NOMO-1 treated with DMSO at 0.1 percent for 48 hours (cell line): ENCODE measurements around the gene SHCBP1L.
"Not testable (repeated sequence)": the region's sequence is repeated elsewhere in the genome, so short reads cannot be mapped to it uniquely, and the experiment has no call there.

Experiments
- DNase-seq: peaks from one replicate; lab custom pipeline; 2025; ENCODE audit not compliant: unreplicated experiment; lab: John Stamatoyannopoulos, UW

Gene SHCBP1L

GRCh38 chr1:182965861-182966260 is 12.9 kb upstream of the SHCBP1L start:
- no peak for DNase-seq

GRCh38 chr1:182965096-182965495 is 12.1 kb upstream of the SHCBP1L start:
- no peak for DNase-seq

GRCh38 chr1:182962554-182963115 is 9.7 kb upstream of the SHCBP1L start:
- peak; percentile 84 for DNase-seq

- DNase-seq, result no peak
Measured at GRCh38 chr1:182960046-182960445, 7.1 kb upstream of the SHCBP1L start.

DNA sequence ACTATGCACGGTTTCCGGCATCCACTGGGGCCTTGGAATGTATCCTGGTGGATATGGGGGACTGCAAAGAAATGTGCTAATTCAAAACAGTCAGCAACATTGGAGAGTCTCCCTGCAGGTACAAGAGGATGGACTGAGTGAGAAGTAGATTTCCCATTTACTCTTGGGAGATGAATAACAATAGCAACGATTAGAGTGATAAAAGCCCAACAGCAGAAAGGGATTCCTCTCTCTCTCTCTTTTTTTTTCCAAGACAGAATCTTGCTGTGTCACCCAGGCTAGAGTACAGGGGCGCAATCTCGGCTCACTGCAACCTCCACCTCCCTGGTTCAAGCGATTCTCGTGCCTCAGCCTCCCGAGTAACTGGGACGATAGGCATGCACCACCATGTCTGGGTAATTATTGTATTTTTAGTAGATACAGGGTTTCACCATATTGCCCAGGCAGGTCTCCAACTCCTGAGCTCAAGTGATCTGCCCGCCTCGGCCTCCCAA is 5.0 kb upstream of the SHCBP1L start:
- DNase-seq, result no peak

- DNase-seq, result no peak
Measured at GRCh38 chr1:182956708-182957365, 3.9 kb upstream of the SHCBP1L start.

GRCh38 chr1:182955596-182956588 is 2.9 kb upstream of the SHCBP1L start:
- DNase-seq, result peak; percentile 38

- DNase-seq, result no peak
Measured at GRCh38 chr1:182953826-182954225, 860 bp upstream of the SHCBP1L start.

- DNase-seq, result not testable (repeated sequence)
Measured at GRCh38 chr1:182943336-182943735, 9.6 kb downstream of the SHCBP1L start.

DNA sequence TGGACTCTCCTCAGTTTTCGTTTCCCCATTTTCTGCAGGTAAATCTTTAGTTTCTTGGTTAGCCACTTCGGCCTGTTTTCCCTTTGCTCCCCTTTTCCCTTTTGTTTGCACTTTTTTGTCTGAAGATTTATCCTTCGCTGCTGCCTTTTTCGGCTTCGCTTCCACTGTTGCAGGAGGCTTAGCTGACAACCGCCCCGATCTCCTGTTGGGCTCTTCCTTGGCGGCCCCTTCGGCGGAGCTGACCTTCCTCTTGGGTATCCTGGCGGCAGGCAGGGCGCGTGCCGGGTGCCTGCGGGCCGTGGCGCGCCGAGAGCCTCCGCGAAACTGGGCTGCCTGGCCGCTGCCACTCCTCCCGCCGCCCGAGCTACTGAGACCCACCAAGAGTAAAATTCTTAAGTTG is 10.8 kb downstream of the SHCBP1L start:
- not testable (repeated sequence) for DNase-seq

DNA sequence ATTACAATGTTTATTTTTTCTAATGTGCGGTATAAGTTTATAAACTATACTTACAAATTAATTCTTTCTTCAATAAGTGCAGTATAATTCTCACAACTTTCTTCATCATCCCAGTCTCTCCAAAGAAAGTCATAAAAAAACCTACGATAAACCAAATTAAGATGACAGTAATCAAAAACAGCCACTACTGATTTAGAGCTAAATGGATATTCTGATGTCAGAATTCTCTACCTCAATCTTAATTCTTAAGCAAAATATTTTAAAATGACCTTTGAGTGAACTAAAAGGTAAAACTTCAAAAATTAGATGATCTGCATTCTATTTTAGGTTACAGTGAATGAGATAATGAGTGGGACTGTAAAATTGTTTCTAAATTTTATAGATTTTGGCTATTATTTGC is 13.6 kb downstream of the SHCBP1L start:
- no peak for DNase-seq

DNA sequence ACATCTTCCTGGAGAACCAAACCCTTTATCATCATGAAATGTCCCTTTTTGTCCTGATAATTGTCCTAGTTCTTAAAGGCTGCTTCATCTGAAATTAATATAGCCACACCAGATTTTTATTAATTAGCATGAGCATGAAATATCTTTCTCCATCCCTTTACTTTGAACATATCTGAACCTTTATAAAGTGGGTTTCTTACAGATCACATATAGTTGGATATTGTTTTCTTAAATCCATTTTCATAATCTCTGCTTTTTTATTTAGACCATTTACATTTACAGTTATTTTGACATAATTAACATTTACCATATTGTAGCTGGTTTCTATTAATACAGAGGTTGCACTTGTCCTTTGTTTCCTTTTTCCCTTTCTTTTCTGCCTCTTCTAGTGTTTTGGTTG is 17.2 kb downstream of the SHCBP1L start:
- DNase-seq, result no peak

GRCh38 chr1:182930985-182931384 is 22.0 kb downstream of the SHCBP1L start:
- DNase-seq, result no peak

- DNase-seq, result peak; percentile 82
Measured at GRCh38 chr1:182927693-182928433, 25.1 kb downstream of the SHCBP1L start.

GRCh38 chr1:182925661-182926060 is 27.3 kb downstream of the SHCBP1L start:
- DNase-seq, result no peak

- no peak for DNase-seq
Measured at GRCh38 chr1:182917378-182917777, 35.6 kb downstream of the SHCBP1L start.

GRCh38 chr1:182913401-182913800 is 39.6 kb downstream of the SHCBP1L start:
- no peak for DNase-seq

- DNase-seq, result no peak
Measured at GRCh38 chr1:182910143-182910542, 42.8 kb downstream of the SHCBP1L start.

DNA sequence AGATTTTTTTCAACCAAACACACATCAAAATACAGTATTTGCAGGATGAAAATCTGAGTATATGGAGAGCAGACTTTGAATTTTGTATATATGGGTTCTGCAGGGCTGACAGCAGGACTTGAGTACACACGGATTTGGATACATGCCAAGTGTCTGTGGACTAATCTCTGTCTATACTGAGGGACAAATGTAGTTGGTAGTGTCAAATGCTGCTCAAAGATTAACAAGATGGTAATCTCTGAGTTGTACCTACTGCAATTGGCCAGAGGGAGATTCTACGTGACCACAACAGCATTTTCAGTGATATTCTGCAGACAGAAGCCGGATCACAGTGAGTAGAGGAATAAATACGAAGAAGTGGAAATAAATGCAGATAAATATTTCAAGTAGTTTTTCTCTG is 43.4 kb downstream of the SHCBP1L start:
- DNase-seq, result no peak

DNA sequence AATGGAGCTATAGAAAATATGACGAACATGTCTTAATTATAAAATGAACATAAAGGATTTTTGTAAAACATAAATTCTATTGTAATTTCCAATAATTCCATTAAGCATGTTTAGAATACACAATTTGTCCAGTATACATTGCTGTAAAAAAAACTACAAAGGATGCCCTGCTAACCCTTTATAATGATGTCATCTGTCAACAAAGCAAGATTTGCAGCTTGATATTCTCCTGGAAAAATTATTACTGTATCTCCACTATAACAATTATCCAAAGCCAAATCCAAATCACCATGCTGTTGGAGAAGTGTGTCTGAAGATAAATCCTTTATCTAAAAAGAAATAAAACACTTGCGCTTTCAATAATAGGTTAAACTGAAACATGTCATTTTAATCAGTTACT is 47.6 kb downstream of the SHCBP1L start:
- DNase-seq, result no peak

DNA sequence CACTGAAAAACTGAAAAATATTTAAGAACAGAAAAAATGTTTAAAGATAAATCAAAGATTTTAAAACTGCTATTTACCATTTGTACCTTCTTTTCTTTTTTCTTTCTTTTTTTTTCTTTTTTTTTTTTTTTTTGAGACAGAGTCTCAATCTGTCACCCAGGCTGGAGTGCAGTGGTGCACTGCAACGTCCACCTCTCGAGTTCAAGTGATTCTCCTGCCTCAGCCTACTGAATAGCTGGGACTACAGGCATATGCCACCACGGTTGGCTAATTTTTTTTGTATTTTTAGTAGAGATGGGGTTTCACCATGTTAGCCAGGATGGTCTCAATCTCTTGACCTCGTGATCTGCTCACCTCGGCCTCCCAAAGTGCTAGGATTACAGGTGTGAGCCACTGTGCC is 51.0 kb downstream of the SHCBP1L start:
- not testable (repeated sequence) for DNase-seq
